ENCODE data around the gene SHANK3.

SHANK3 gene

DNA sequence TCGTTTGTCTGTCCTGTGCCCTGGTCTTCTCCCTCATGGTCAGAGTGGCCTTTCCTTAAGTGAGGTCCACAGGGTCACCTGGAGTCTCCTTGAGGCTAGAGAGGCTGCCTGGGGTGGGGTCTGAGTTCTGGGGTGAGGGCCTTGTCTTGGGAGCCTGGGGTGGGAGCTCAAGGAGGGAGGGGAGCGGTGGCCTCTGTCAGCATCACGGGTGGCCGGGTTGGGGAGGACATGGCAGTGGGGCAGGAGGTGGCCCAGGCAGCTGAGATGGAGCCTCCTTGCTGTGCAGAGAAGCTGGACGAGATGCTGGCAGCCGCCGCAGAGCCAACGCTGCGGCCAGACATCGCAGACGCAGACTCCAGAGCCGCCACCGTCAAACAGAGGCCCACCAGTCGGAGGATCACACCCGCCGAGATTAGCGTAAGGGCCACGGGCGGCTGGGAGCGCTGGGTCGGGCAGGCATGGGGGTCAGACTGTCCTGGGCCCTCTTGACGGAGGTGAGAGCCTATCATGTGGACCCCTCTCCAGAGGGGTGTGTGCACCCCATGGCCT lies 42.1 kb downstream of the SHANK3 start:
- DNase-seq, result no peak

GRCh38 chr22:50715250-50715649 lies 42.6 kb downstream of the SHANK3 start:
- no peak for DNase-seq

DNA sequence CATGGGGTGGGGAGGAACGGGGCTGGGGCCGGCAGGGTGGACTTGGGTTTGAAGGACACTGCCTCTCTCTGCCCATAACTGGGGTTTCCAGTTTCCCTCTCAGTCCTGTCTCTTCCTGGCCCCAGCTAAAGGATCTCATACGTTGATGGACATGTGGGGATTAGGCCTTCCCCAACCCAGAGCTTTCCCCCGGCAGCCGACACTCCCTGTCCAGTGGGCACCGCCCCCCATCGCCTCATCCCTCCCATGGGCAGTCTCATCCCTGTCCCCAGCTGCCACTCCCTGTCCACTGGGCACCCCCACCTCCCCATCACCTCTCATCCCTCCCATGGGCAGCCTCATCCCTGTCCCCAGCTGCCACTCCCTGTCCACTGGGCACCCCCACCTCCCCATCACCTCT lies 43.2 kb downstream of the SHANK3 start:
- DNase-seq, result no peak

DNA sequence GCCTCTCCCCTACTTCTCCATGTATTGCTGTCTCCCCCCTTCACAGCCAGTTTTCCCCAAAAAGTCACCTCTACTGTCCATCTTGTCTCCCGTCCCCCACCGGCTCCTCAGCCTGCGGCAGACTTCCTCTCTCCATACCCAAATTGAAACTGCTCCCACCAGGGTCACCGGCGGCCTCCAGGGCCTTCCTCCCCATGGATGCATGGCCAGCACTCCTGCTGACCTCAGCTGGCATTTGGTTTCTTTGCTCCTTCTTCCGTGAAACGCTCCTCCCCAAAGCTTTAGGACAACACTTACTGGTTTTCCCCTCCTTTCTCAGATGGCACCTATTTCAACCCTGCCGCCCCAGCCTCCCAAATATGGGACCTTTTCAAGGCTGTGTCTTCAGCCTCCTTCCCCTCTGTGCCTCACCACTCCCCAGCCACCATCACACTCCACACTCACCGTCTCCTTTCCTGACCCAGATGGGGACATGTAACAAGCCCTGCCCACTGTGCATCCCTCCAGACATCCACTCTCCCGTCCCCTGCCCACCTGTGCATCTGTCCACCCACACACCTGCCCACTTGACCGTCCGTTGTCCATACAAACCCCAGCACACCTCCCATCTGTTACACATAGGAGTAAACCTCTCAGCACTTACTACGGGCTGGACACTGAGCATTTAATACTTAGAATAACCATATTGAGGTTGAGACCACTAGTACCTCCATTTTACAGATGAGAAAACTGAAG lies 43.8 kb downstream of the SHANK3 start:
- DNase-seq, result no peak

- DNase-seq, result no peak
Measured at GRCh38 chr22:50717709-50718351, 45.2 kb downstream of the SHANK3 start.

DNA sequence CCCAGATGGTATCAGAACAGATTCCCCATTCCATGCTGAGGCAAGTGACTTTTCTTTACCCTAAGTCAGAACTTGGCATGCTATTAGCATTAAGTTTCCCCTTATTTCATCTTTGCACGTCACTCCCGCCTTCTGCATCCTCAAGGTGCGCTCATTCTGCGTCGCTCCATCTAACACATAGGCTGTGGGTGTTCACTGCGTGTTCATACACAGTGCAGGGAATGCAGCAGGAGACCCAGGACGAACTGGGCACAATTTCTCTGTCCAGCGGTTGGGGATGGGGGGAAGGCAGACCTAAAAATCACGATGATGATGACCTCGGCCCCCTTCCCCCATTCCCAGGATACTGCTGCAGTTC lies 45.7 kb downstream of the SHANK3 start:
- no peak for DNase-seq

DNA sequence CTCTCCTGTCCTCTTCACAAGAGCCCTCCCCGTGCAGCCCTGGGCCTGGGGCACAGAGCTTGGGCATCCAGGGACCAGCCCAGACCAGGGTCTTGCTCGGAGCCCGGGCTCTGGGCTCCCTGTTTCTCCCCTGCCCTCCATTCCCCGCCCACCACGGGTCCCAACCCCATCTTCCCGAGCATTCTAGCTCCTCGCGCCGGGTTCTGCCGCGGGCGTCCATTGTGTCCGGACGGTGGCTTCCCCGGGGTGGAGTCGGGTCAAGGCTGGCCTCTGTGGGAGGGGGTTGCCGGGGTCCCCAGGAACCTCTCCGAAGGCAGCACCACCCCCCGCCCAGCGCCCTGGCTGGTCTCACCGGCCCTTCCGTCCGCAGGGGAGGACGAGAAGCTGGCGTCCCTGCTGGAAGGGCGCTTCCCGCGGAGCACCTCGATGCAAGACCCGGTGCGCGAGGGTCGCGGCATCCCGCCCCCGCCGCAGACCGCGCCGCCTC lies 47.2 kb downstream of the SHANK3 start:
- no peak for DNase-seq

DNA sequence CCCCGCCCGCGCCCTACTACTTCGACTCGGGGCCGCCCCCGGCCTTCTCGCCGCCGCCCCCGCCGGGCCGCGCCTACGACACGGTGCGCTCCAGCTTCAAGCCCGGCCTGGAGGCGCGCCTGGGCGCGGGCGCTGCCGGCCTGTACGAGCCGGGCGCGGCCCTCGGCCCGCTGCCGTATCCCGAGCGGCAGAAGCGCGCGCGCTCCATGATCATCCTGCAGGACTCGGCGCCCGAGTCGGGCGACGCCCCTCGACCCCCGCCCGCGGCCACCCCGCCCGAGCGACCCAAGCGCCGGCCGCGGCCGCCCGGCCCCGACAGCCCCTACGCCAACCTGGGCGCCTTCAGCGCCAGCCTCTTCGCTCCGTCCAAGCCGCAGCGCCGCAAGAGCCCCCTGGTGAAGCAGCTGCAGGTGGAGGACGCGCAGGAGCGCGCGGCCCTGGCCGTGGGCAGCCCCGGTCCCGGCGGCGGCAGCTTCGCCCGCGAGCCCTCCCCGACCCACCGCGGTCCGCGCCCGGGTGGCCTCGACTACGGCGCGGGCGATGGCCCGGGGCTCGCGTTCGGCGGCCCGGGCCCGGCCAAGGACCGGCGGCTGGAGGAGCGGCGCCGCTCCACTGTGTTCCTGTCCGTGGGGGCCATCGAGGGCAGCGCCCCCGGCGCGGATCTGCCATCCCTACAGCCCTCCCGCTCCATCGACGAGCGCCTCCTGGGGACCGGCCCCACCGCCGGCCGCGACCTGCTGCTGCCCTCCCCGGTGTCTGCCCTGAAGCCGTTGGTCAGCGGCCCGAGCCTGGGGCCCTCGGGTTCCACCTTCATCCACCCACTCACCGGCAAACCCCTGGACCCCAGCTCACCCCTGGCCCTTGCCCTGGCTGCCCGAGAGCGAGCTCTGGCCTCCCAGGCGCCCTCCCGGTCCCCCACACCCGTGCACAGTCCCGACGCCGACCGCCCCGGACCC lies 48.0 kb downstream of the SHANK3 start:
- DNase-seq, result no peak

- no peak for DNase-seq
Measured at GRCh38 chr22:50721257-50721844, 48.7 kb downstream of the SHANK3 start.

- DNase-seq, result no peak
Measured at GRCh38 chr22:50722048-50722701, 49.6 kb downstream of the SHANK3 start.

All from AML-193 (cell line).